Large intestine (tissue), 3 donors: ENCODE results near the gene DIP2C. TPM values are rescaled to one million over a fixed set of nuclear protein-coding genes. Genes with fewer than 3 reads are reported as not detected.
"Not testable (repeated sequence)": the region's sequence is repeated elsewhere in the genome, so short reads cannot be mapped to it uniquely, and the experiment has no call there.

Source experiments
- DNase-seq, 2 donors: peaks; one replicate each; pipeline versions ENCODE4 v3.0.0 to v3.0.0-alpha.2; 2013
- H3K27ac ChIP-seq: one replicate; pipeline ENCODE4 v1.5.1; 2013; ENCODE audit warnings: low read length
- H3K27me3 ChIP-seq: 2 replicates; pipeline ENCODE4 v1.6.1; 2013; ENCODE audit warnings: low read length; ENCODE audit not compliant: control insufficient read depth, insufficient read depth
- H3K36me3 ChIP-seq: 2 replicates; pipeline ENCODE4 v1.6.1; 2013; ENCODE audit warnings: low read length; ENCODE audit not compliant: control insufficient read depth, insufficient read depth
- H3K4me1 ChIP-seq: one replicate; pipeline ENCODE4 v1.6.1; 2013; ENCODE audit warnings: low read length; ENCODE audit not compliant: control insufficient read depth, insufficient read depth
- H3K4me3 ChIP-seq: one replicate; pipeline ENCODE4 v1.5.1; 2013; ENCODE audit warnings: low read length
- H3K9me3 ChIP-seq: one replicate; pipeline ENCODE4 v1.6.1; 2013; ENCODE audit warnings: mild to moderate bottlenecking, low read depth, low read length, moderate library complexity; ENCODE audit not compliant: control insufficient read depth
- WGBS: methylation state at CpG from one replicate; pipeline ENCODE4 v1.1.5; 2013; ENCODE audit warnings: low lambda C conversion rate; ENCODE audit not compliant: insufficient coverage; 5-methylcytosine and 5-hydroxymethylcytosine counted together
- polyA plus RNA-seq: library from polyadenylated mRNA; unstranded; fragments of 120-200 nt; gene quantifications from one replicate; pipeline ENCODE4 v1.2.1, GENCODE V29; 2013

Gene DIP2C
- polyA plus RNA-seq, 1 donor, result 16.5 TPM

DNA sequence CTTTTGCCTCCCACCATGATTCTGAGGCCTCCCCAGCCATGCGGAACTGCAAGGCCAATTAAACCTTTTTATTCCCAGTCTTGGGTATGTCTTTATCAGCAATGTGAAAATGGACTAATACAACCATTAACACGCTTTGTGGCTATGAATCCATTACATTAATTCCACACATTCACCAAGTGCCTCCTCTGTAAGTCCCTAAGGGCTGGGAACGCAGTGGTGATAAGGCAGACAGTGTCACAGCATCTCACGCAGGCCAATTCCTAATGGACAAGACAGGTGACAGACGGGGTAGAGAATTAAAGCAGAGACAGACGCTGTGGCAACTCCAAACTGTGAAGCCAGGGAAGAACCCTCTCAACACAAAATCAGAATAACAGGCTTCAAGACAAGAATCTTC is 247.8 kb downstream of the DIP2C start:
- WGBS, result no CpG with 5 or more reads among the region's 6 CpGs
- Histone ChIP-seq H3K27me3 (no peaks in the 10 kb centered on the region), H3K36me3 (peaks cover 15% of the 10 kb centered on the region), H3K27ac (no peak overlapping the region), H3K4me3 (no peak overlapping the region), H3K9me3 (no peaks in the 10 kb centered on the region), H3K4me1 (no peaks in the 10 kb centered on the region)
- DNase-seq, result no peak

DNA sequence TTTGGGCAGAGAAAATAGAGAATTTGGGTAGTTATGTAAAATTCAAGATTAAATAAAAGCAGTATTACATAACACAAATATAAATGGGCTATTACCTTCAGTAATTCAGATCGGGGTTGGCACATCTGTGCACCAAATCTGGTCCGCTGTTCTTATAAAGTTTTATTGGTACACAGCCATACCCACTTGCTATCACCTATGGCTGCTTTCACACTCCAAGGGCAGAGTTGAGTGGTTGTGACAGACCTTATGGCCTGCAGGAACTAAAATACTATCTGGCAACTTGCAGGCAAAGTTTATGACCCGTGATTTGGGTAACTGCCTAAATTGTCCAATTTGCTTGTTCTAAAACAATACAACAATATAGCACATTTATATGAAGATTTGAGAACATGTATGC is 249.3 kb downstream of the DIP2C start:
- no CpG with 5 or more reads among the region's 3 CpGs for WGBS
- no peak overlapping the region for H3K27ac ChIP-seq
- H3K27me3 ChIP-seq, result no peaks in the 10 kb centered on the region
- no peaks in the 10 kb centered on the region for H3K4me1 ChIP-seq
- H3K4me3 ChIP-seq, result no peak overlapping the region
- peaks cover 23% of the 10 kb centered on the region for H3K36me3 ChIP-seq
- DNase-seq, result no peak
- H3K9me3 ChIP-seq, result no peaks in the 10 kb centered on the region

DNA sequence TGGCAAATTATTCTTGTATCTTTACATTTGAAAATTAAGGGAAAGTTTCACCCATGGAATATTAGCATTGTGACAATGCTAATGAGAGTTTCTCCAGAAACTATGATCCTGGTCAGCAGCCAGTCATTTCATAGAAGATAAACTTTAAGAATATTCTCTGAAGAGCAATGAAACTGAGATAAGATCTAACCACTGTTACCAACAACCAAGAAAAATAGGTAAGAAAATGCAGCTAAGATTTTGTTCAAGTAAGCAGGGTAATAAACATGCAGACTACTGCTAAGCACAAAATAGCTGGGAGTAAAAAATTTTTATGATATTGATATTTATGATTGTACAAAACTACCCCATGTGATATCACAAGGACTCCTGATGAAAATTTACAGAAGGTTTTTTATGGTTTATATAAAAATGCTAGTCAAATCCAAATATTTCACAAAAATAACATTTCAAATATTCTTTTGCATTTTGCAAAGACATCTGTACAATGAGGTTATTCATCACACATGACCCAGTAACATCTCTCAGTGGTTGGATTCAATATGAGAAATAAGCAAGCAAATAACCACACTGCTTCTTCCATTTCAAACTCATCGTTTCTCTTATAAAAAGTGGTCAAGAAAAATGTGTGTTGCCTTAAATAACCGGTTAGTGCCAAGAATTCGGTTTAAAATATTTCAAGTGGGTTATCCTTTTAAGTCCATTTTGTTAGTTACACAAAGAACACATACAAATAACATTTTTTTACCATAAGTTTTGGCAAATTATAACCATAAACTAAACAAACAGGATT is 251.6 kb downstream of the DIP2C start:
- no peak overlapping the region for H3K27ac ChIP-seq
- no peak for DNase-seq
- H3K36me3 ChIP-seq, result peaks cover 24% of the 10 kb centered on the region
- H3K4me3 ChIP-seq, result no peak overlapping the region
- no peaks in the 10 kb centered on the region for H3K9me3 ChIP-seq
- H3K4me1 ChIP-seq, result no peaks in the 10 kb centered on the region
- 93% methylated on average over 3 of the region's 3 CpGs for WGBS
- no peaks in the 10 kb centered on the region for H3K27me3 ChIP-seq

DNA sequence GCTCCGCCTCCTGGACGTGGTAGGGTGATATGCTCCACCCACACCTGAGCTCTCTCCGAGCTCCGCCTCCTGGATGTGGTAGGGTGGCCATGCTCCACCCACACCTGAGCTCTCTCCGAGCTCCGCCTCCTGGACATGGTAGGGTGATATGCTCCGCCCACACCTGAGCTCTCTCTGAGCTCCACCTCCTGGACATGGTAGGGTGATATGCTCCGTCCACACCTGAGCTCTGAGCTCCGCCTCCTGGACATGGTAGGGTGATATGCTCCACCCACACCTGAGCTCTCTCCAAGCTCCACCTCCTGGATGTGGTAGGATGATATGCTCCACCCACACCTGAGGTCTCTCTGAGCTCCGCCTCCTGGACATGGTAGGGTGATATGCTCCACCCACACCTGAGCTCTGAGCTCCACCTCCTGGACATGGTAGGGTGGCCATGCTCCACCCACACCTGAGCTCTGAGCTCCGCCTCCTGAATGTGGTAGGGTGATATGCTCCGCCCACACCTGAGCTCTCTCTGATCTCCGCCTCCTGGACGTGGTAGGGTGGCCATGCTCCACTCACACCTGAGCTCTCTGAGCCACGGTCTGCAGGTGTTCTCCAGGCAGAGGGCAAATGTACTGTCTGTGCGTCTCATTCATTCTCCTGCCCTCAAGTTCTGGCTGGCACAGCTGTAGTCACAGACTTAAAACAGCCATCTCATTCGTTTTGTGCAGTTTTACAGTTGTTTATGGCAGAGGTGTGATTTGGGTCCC is 252.4 kb downstream of the DIP2C start:
- Histone ChIP-seq H3K36me3 (peaks cover 24% of the 10 kb centered on the region), H3K27me3 (no peaks in the 10 kb centered on the region), H3K4me1 (no peaks in the 10 kb centered on the region), H3K27ac (no peak overlapping the region), H3K4me3 (no peak overlapping the region), H3K9me3 (no peaks in the 10 kb centered on the region)
- DNase-seq, result no peak
- WGBS, result 80% methylated on average over 1 of the region's 17 CpGs

DNA sequence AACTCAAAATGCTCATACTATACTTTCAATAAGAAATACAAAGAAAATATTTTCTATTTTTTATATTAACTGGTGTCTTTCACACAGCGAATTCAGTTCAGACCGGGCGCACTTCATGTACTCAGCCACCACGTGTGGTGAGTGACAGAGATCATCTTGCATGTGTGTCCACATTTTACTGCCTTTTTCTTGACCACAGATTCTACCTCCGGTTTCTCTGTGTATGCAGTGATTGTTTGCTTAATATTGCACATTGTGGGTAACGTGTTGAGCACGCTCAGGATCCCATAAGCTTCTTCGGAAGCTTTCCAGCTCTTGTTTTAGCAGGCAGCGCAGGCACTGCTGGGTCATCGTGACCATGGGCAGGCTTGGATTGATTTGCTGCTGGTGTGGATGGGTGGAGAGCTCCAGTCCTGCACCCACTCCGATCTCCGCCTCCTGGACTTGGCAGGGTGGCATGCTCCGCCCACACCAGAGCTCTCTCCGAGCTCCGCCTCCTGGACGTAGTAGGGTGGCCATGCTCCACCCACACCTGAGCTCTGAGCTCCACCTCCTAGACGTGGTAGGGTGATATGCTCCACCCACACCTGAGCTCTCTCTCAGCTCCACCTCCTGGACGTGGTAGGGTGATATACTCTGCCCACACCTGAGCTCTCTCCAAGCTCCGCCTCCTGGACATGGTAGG is 253.3 kb downstream of the DIP2C start:
- no peak overlapping the region for H3K4me3 ChIP-seq
- H3K27ac ChIP-seq, result no peak overlapping the region
- H3K9me3 ChIP-seq, result no peaks in the 10 kb centered on the region
- peaks cover 24% of the 10 kb centered on the region for H3K36me3 ChIP-seq
- no peak for DNase-seq
- H3K27me3 ChIP-seq, result no peaks in the 10 kb centered on the region
- no peaks in the 10 kb centered on the region for H3K4me1 ChIP-seq
- WGBS, result 93% methylated on average over 2 of the region's 19 CpGs

DNA sequence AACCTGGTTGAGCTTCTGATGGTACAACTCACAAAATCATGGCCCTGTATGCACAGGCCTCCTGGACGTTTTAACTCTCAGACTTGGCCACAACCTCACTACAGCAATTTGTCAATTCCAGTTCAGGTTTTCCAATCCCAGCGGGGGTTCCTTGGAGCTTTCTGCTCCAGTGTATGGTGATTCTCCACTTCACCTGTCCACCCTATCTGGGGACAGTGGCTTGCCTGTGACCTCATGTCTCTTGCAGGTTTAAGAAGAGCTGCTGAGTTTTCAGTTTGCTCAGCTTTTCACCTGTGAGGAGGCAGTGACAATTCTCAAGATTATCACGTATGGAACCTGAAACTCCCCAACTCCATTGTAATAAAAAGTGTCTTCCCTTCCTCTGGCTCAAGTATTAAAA is 254.1 kb downstream of the DIP2C start:
- 100% methylated on average over 1 of the region's 3 CpGs for WGBS

DNA sequence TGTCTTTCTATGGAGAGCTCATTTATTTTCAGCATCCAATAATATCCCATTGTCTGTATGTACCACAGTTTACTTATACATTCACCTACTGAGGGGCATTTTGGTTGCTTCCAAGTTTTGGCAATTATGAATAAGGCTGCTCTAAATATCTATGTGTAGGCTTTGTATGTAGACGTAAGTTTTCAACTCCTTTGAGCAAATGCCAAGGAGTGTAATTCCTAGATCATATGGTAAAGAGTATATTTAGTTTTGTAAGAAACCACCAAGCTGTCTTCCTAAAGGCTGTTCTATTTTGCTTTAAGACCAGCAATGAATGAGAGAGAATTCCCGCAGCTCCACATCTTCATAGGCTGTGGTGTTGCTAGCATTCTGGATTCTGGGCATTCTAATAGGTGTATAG is 259.8 kb downstream of the DIP2C start:
- no peaks in the 10 kb centered on the region for H3K27me3 ChIP-seq
- H3K36me3 ChIP-seq, result no peaks in the 10 kb centered on the region
- no peaks in the 10 kb centered on the region for H3K9me3 ChIP-seq
- no CpG with 5 or more reads among the region's 2 CpGs for WGBS
- H3K27ac ChIP-seq, result no peak overlapping the region
- H3K4me3 ChIP-seq, result no peak overlapping the region
- no peaks in the 10 kb centered on the region for H3K4me1 ChIP-seq
- no peak for DNase-seq

More for the DNA sequence above, 254.1 kb downstream of the DIP2C start:
- H3K9me3 ChIP-seq, result no peaks in the 10 kb centered on the region
- H3K27me3 ChIP-seq, result no peaks in the 10 kb centered on the region
- peaks cover 21% of the 10 kb centered on the region for H3K36me3 ChIP-seq
- DNase-seq, result no peak
- H3K4me3 ChIP-seq, result no peak overlapping the region
- no peak overlapping the region for H3K27ac ChIP-seq
- H3K4me1 ChIP-seq, result no peaks in the 10 kb centered on the region

DNA sequence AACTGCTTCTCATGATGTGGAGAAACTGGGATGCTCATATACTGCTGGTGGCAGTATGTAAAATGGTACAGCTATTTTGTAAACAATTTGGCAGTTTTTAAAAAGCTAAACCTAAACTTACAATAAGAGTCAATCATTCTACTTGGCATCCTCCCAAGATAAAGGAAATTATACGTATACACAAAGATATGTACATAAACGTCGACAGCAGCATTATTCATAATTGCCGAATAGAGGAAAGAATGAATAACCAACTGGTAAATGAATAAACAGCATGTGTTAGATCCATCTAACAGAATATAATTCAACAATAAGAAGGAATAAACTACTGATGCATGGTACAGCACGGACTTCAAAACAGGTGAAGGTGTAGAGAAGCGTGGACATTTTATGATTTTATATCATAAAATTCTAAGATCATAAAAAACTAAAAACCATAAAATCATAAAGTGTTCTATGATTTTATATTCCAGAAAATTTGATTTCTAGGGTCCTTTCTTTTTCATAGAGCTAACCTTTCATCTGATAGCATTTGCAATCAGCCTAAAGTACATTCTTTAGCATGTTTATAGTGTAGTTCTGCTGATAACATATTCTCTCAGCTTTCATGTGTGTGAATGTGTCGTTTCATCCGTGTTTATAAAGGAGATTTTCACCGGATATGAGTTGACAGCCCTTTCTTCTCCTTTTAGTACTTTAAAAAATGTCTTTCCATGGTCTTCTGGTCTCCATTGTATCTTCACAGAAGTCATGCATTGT is 261.5 kb downstream of the DIP2C start:
- H3K27me3 ChIP-seq, result no peaks in the 10 kb centered on the region
- no peak overlapping the region for H3K4me3 ChIP-seq
- H3K4me1 ChIP-seq, result no peaks in the 10 kb centered on the region
- no peak overlapping the region for H3K27ac ChIP-seq
- whole genome bisulfite sequencing, result 80% methylated on average over 7 of the region's 9 CpGs
- H3K9me3 ChIP-seq, result no peaks in the 10 kb centered on the region
- DNase-seq, result no peak
- no peaks in the 10 kb centered on the region for H3K36me3 ChIP-seq

DNA sequence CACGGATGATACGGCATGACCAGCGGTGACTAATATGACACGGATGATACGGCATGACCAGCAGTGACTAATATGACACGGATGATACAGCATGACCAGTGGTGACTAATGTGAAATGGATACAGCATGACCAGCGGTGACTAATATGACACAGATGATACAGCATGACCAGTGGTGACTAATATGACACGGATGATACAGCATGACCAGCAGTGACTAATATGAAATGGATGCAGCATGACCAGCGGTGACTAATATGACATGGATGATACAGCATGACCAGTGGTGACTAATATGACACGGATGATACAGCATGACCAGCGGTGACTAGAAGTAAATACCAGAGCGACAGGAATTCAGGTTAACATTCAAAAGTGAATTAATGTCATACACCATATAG is 264.1 kb downstream of the DIP2C start:
- H3K27ac ChIP-seq, H3K27me3 ChIP-seq, H3K4me3 ChIP-seq, H3K9me3 ChIP-seq, H3K4me1 ChIP-seq, DNase-seq: not testable (repeated sequence)
- 100% methylated on average over 1 of the region's 12 CpGs for WGBS
- peaks cover 10% of the 10 kb centered on the region for H3K36me3 ChIP-seq

DNA sequence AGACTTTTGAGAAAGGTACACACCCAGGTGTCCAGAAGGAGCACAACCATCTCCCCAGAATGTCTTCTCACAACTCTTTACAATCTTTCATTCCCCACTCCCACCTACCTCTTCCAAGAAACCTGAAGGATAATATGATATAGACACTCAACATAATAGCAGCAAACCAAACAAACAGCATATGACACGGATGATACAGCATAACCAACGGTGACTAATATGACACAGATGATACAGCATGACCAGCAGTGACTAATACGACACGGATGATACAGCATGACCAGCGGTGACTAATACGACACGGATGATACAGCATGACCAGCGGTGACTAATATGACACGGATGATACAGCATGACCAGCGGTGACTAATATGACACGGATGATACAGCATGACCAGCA is 264.7 kb downstream of the DIP2C start:
- H3K27ac ChIP-seq, H3K9me3 ChIP-seq, H3K4me1 ChIP-seq, DNase-seq, H3K27me3 ChIP-seq, H3K4me3 ChIP-seq: not testable (repeated sequence)
- H3K36me3 ChIP-seq, result peaks cover 17% of the 10 kb centered on the region
- WGBS, result no CpG with 5 or more reads among the region's 11 CpGs
